HepG2 (cell line): ENCODE results near the gene AADACL4. TPM values are rescaled to one million over a fixed set of nuclear protein-coding genes. Genes with fewer than 3 reads are reported as not detected.
A peak's percentile ranks its signal among the peaks of the same experiment; 100 is the strongest.

Experiments
- ATAC-seq: fragments of 200-7000 bp; cut with Tn5 transposase; 3 replicates; pipeline ENCODE4 v1.9.1; 2020; ENCODE audit warnings: mild to moderate bottlenecking, moderate library complexity
- BruUV-seq: library from RNA; stranded (reverse); fragments of 400-500 nt; replicated peaks from 2 replicates; lab custom pipeline; 2021; lab: Mats Ljungman, UMichigan
- CTCF ChIA-PET: fragments of 300-600 bp; formaldehyde crosslinking; extraction: SDS; loops from one replicate; lab custom pipeline; 2021; ENCODE audit warnings: low total read pairs, inconsistent platforms, low intra/inter-chr PET ratio; lab: Yijun Ruan, JAX
- POLR2A ChIA-PET: fragments of 350-600 bp; sonication (Branson Sonifier 250); formaldehyde crosslinking; loops from one replicate; lab custom pipeline; 2020; ENCODE audit warnings: antibody characterized with exemption, inconsistent platforms; lab: Yijun Ruan, JAX
- DNase-seq: peaks from one replicate; pipeline ENCODE4 v3.0.0-alpha.2; 2015; ENCODE audit warnings: low spot score
- FAIRE-seq: peaks from 3 replicates; lab custom pipeline; 2011; peaks lifted over from hg19 to GRCh38; lab: Jason Lieb, UNC
- H2AFZ ChIP-seq: one replicate; pipeline ENCODE4 v1.6.1; 2011; ENCODE audit warnings: low read length, inconsistent platforms
- H3K27ac ChIP-seq: fragments of 300-600 bp; 3 replicates; pipeline ENCODE4 v1.8.0; 2011; ENCODE audit warnings: mixed run types, mild to moderate bottlenecking, mixed read lengths, low read length, inconsistent platforms; ENCODE audit not compliant: insufficient read depth; ENCODE audit errors: extremely low read length
- H3K27me3 ChIP-seq, 2 experiments: fragments of 200-600 bp in 1 of 2; 2 replicates in 1 of 2; 3 replicates in 1 of 2; pipeline versions ENCODE4 v1.6.0 to v1.8.0; 2011; ENCODE audit warnings: low read length in 2 of 2, mild to moderate bottlenecking in 2 of 2, moderate library complexity in 2 of 2, inconsistent platforms in 1 of 2; ENCODE audit not compliant: insufficient read depth in 2 of 2, control insufficient read depth in 1 of 2
- H3K36me3 ChIP-seq, 2 experiments: fragments of 200-600 bp in 1 of 2; replicated peaks in 1 of 2; 2 replicates in 1 of 2; 3 replicates in 1 of 2; pipeline versions ENCODE4 v1.5.1 to v1.8.0; 2011; ENCODE audit warnings: low read length in 2 of 2, inconsistent platforms in 1 of 2; ENCODE audit not compliant: insufficient read depth in 2 of 2, control insufficient read depth in 1 of 2
- H3K4me1 ChIP-seq: 2 replicates; pipeline ENCODE4 v1.5.1; 2012; ENCODE audit warnings: low read length, inconsistent platforms; ENCODE audit not compliant: insufficient read depth
- H3K4me2 ChIP-seq: 2 replicates; pipeline ENCODE4 v1.6.0; 2011; ENCODE audit warnings: low read depth, low read length, inconsistent platforms
- H3K4me3 ChIP-seq, 3 experiments: fragments of 200-600 bp in 1 of 3; sonication (generic), shearing (Covaris generic) in 1 of 3; replicated peaks in 1 of 3; 2 replicates each; pipeline ENCODE4 v1.5.1; 2011 to 2016; ENCODE audit warnings: low read length in 3 of 3, inconsistent platforms in 2 of 3, low read depth in 2 of 3, mild to moderate bottlenecking in 2 of 3, control low read depth in 1 of 3, mixed read lengths in 1 of 3; ENCODE audit not compliant: insufficient read depth in 1 of 3
- H3K79me2 ChIP-seq: one replicate; pipeline ENCODE4 v1.6.1; 2011; ENCODE audit warnings: low read length, inconsistent platforms; ENCODE audit not compliant: insufficient read depth
- H3K9ac ChIP-seq: 2 replicates; pipeline ENCODE4 v1.6.0; 2011; ENCODE audit warnings: mild to moderate bottlenecking, low read depth, low read length, inconsistent platforms; ENCODE audit not compliant: insufficient read depth
- H3K9me3 ChIP-seq: 2 replicates; pipeline ENCODE4 v1.5.1; 2012; ENCODE audit warnings: mild to moderate bottlenecking, low read length
- H4K20me1 ChIP-seq: 2 replicates; pipeline ENCODE4 v1.6.0; 2011; ENCODE audit warnings: inconsistent platforms, mild to moderate bottlenecking, low read length, moderate library complexity; ENCODE audit not compliant: insufficient read depth
- ADNP ChIP-seq: sonication (generic); formaldehyde crosslinking; IDR thresholded peaks from 2 replicates; pipeline ENCODE4 v1.4.0; 2020; ENCODE audit warnings: missing genetic modification reagents
- BORCS8-MEF2B ChIP-seq: sonication (generic); formaldehyde crosslinking; IDR thresholded peaks from 2 replicates; pipeline ENCODE4 v1.8.0; 2022; ENCODE audit warnings: mild to moderate bottlenecking, missing genetic modification reagents
- CEBPG ChIP-seq: IDR thresholded peaks from 2 replicates; pipeline ENCODE4 v1.6.1; 2016
- FOXA1 ChIP-seq, 2 experiments: fragments of 450-650 bp in 1 of 2; sonication (generic) in 1 of 2; formaldehyde crosslinking in 1 of 2; IDR thresholded peaks; 2 replicates each; pipeline versions ENCODE4 v1.4.0 to v1.6.1; 2016 to 2020; ENCODE audit warnings: missing genetic modification reagents in 1 of 2
- PCBP2 ChIP-seq: fragments of 200-400 bp; formaldehyde crosslinking; optimal IDR thresholded peaks from 2 replicates; pipeline ENCODE3; 2018; ENCODE audit warnings: low read length, low read depth; ENCODE audit not compliant: poor library complexity, severe bottlenecking
- RXRA ChIP-seq: sonication (generic); formaldehyde crosslinking; IDR thresholded peaks from 2 replicates; pipeline ENCODE4 v1.5.1; 2020; ENCODE audit warnings: missing genetic modification reagents
- SETDB1 ChIP-seq: sonication (generic); formaldehyde crosslinking; IDR thresholded peaks from 2 replicates; pipeline ENCODE4 v1.5.1; 2020; ENCODE audit warnings: missing genetic modification reagents, mild to moderate bottlenecking, borderline replicate concordance
- SIX1 ChIP-seq: sonication (generic); formaldehyde crosslinking; IDR thresholded peaks from 2 replicates; pipeline ENCODE4 v1.4.0; 2020; ENCODE audit warnings: missing genetic modification reagents, borderline replicate concordance
- SMC3 ChIP-seq: IDR thresholded peaks from 2 replicates; pipeline ENCODE4 v1.6.1; 2011; ENCODE audit warnings: low read length, improper control_type of control experiment
- ZNF205 ChIP-seq: IDR thresholded peaks from 2 replicates; pipeline ENCODE4 v1.6.1; 2018; ENCODE audit warnings: missing biosample characterization, missing genetic modification reagents
- ZNF792 ChIP-seq: IDR thresholded peaks from 2 replicates; pipeline ENCODE4 v1.6.1; 2016
- WGBS: methylation state at CpG from one replicate; pipeline ENCODE4 v1.1.6; 2017; ENCODE audit warnings: low lambda C conversion rate; 5-methylcytosine and 5-hydroxymethylcytosine counted together
- in situ Hi-C: cut with HindIII; loops from 2 replicates; pipeline ENCODE4 v1.10.0; 2017; ENCODE audit warnings: low pct_unique_long_range_greater_than_20kb; ENCODE audit not compliant: extremely low pct_ligation_motif_present
- intact Hi-C: fragments of 100-400 bp; cut with micrococcal nuclease; formaldehyde crosslinking; loops from one replicate; pipeline ENCODE4 v1.10.0; 2022; ENCODE audit not compliant: unreplicated experiment
- polyA plus RNA-seq, 8 experiments: library from polyadenylated mRNA; depleted of rRNA in 3 of 8; stranded (reverse) in 7 of 8; unstranded in 1 of 8; fragments of >200 nt; fragmentation: Illumina TruSeq in 4 of 8; extraction: Trizol in 4 of 8; gene quantifications; 2 replicates each; pipeline versions ENCODE4 v1.2.1 to v1.2.3, GENCODE V29; 2011 to 2016; ENCODE audit warnings: low read depth in 4 of 8, missing spikeins in 1 of 8, mixed read lengths in 1 of 8; ENCODE audit not compliant: insufficient read depth in 1 of 8
- total RNA-seq, 5 experiments: library from RNA; depleted of rRNA; stranded (reverse); fragments of >200 nt; fragmentation: Illumina TruSeq; extraction: Trizol; gene quantifications; 2 replicates each; pipeline ENCODE4 v1.2.3, GENCODE V29; 2016; ENCODE audit warnings: low read depth in 1 of 5
- TF ChIP-seq, protein P1 (sequence below): sonication (generic); formaldehyde crosslinking; IDR thresholded peaks from 2 replicates; pipeline ENCODE4 v1.8.1; 2022; ENCODE audit warnings: mild to moderate bottlenecking, missing genetic modification reagents
- TF ChIP-seq, protein P2 (sequence below): sonication (generic); formaldehyde crosslinking; IDR thresholded peaks from 2 replicates; pipeline ENCODE4 v1.4.0; 2020; ENCODE audit warnings: missing genetic modification reagents, borderline replicate concordance
- TF ChIP-seq, protein P3 (sequence below): sonication (generic); formaldehyde crosslinking; IDR thresholded peaks from 2 replicates; pipeline ENCODE4 v1.5.1; 2020; ENCODE audit warnings: mild to moderate bottlenecking, missing genetic modification reagents, moderate library complexity
- TF ChIP-seq, protein P4 (sequence below): IDR thresholded peaks from 2 replicates; pipeline ENCODE4 v1.6.1; 2016; ENCODE audit warnings: mild to moderate bottlenecking

The AADACL4 gene
- total and polyA plus RNA-seq, 2 of the 13 experiments (the other 11 are each of a cell fraction or from before 2014, with no cell fraction given) = not detected

DNA sequence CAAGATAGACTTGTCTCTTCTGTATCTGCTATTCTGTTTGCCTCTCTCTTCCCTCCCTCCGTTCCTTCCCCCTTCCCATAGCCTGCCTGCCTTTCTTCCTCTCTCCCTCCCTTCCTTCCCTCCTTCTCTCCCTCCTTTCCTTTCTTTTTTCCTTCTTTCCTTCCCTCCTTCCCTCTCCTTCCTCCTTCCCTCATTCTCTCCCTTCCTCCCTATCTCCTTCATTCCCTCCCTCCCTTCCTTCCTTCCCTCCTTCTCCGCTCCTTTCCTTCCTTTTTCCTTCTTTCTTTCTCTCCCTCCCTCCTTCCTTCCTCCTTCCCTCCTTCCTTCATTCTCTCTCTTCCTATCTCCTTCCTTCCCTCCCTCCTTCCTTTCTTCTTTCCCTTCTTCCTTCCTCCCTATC, 944 bp downstream of the AADACL4 start:
- no peak overlapping the region for H2AFZ ChIP-seq
- H4K20me1 ChIP-seq = no peaks in the 10 kb centered on the region
- BruUV-seq = no TSS peak
- ChIA-PET POLR2A (no interaction called here), CTCF (no interaction called here)
- no peak overlapping the region for H3K4me2 ChIP-seq
- no peak for ATAC-seq
- no peak overlapping the region for H3K27ac ChIP-seq
- no peak overlapping the region for H3K4me3 ChIP-seq
- H3K4me1 ChIP-seq = no peaks in the 10 kb centered on the region
- H3K9ac ChIP-seq = no peak overlapping the region
- intact Hi-C loops (no loop called here), in situ Hi-C loops (no loop called here)
- H3K9me3 ChIP-seq = peaks cover 12% of the 10 kb centered on the region
- H3K79me2 ChIP-seq = no peaks in the 10 kb centered on the region
- no peaks in the 10 kb centered on the region for H3K36me3 ChIP-seq
- WGBS = 32% methylated on average over 2 of the region's 2 CpGs
- no peak for FAIRE-seq
- H3K27me3 ChIP-seq = peaks cover 0 to 25% of the 10 kb centered on the region in 2 experiments; a peak in 2 of 5 replicates
- DNase-seq = no peak
- TF ChIP-seq, protein P1, sequence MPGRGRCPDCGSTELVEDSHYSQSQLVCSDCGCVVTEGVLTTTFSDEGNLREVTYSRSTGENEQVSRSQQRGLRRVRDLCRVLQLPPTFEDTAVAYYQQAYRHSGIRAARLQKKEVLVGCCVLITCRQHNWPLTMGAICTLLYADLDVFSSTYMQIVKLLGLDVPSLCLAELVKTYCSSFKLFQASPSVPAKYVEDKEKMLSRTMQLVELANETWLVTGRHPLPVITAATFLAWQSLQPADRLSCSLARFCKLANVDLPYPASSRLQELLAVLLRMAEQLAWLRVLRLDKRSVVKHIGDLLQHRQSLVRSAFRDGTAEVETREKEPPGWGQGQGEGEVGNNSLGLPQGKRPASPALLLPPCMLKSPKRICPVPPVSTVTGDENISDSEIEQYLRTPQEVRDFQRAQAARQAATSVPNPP (CRISPR knock-in tag) = no peak
- TF ChIP-seq BORCS8-MEF2B (CRISPR knock-in tag) (no peak), PCBP2 (peak; percentile 87), FOXA1 (IDR thresholded peaks at IDR 0.05) (0 out of 2 replicates have a peak, but pooled peaks have one; percentile 14), FOXA1 (CRISPR knock-in tag; IDR thresholded peaks at IDR 0.05) (no peak), SETDB1 (CRISPR knock-in tag) (no peak), SIX1 (no peak), RXRA (no peak), SMC3 (no peak), ADNP (CRISPR knock-in tag) (no peak), ZNF205 (no peak), CEBPG (CRISPR knock-in tag) (no peak), ZNF792 (no peak)
- TF ChIP-seq, protein P2, sequence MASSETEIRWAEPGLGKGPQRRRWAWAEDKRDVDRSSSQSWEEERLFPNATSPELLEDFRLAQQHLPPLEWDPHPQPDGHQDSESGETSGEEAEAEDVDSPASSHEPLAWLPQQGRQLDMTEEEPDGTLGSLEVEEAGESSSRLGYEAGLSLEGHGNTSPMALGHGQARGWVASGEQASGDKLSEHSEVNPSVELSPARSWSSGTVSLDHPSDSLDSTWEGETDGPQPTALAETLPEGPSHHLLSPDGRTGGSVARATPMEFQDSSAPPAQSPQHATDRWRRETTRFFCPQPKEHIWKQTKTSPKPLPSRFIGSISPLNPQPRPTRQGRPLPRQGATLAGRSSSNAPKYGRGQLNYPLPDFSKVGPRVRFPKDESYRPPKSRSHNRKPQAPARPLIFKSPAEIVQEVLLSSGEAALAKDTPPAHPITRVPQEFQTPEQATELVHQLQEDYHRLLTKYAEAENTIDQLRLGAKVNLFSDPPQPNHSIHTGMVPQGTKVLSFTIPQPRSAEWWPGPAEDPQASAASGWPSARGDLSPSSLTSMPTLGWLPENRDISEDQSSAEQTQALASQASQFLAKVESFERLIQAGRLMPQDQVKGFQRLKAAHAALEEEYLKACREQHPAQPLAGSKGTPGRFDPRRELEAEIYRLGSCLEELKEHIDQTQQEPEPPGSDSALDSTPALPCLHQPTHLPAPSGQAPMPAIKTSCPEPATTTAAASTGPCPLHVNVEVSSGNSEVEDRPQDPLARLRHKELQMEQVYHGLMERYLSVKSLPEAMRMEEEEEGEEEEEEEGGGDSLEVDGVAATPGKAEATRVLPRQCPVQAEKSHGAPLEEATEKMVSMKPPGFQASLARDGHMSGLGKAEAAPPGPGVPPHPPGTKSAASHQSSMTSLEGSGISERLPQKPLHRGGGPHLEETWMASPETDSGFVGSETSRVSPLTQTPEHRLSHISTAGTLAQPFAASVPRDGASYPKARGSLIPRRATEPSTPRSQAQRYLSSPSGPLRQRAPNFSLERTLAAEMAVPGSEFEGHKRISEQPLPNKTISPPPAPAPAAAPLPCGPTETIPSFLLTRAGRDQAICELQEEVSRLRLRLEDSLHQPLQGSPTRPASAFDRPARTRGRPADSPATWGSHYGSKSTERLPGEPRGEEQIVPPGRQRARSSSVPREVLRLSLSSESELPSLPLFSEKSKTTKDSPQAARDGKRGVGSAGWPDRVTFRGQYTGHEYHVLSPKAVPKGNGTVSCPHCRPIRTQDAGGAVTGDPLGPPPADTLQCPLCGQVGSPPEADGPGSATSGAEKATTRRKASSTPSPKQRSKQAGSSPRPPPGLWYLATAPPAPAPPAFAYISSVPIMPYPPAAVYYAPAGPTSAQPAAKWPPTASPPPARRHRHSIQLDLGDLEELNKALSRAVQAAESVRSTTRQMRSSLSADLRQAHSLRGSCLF (CRISPR knock-in tag) = no peak
- TF ChIP-seq, protein P3, sequence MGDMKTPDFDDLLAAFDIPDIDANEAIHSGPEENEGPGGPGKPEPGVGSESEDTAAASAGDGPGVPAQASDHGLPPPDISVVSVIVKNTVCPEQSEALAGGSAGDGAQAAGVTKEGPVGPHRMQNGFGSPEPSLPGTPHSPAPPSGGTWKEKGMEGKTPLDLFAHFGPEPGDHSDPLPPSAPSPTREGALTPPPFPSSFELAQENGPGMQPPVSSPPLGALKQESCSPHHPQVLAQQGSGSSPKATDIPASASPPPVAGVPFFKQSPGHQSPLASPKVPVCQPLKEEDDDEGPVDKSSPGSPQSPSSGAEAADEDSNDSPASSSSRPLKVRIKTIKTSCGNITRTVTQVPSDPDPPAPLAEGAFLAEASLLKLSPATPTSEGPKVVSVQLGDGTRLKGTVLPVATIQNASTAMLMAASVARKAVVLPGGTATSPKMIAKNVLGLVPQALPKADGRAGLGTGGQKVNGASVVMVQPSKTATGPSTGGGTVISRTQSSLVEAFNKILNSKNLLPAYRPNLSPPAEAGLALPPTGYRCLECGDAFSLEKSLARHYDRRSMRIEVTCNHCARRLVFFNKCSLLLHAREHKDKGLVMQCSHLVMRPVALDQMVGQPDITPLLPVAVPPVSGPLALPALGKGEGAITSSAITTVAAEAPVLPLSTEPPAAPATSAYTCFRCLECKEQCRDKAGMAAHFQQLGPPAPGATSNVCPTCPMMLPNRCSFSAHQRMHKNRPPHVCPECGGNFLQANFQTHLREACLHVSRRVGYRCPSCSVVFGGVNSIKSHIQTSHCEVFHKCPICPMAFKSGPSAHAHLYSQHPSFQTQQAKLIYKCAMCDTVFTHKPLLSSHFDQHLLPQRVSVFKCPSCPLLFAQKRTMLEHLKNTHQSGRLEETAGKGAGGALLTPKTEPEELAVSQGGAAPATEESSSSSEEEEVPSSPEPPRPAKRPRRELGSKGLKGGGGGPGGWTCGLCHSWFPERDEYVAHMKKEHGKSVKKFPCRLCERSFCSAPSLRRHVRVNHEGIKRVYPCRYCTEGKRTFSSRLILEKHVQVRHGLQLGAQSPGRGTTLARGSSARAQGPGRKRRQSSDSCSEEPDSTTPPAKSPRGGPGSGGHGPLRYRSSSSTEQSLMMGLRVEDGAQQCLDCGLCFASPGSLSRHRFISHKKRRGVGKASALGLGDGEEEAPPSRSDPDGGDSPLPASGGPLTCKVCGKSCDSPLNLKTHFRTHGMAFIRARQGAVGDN (CRISPR knock-in tag) = no peak
- TF ChIP-seq, protein P4, sequence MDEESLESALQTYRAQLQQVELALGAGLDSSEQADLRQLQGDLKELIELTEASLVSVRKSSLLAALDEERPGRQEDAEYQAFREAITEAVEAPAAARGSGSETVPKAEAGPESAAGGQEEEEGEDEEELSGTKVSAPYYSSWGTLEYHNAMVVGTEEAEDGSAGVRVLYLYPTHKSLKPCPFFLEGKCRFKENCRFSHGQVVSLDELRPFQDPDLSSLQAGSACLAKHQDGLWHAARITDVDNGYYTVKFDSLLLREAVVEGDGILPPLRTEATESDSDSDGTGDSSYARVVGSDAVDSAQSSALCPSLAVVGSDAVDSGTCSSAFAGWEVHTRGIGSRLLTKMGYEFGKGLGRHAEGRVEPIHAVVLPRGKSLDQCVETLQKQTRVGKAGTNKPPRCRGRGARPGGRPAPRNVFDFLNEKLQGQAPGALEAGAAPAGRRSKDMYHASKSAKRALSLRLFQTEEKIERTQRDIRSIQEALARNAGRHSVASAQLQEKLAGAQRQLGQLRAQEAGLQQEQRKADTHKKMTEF (CRISPR knock-in tag) = no peak
